IPS-15b (cell line): ENCODE results near the gene TNFAIP8L1.

Experiments
- H3K27me3 ChIP-seq: one replicate; pipeline ENCODE4 v1.6.1; 2013; ENCODE audit warnings: low read length; ENCODE audit not compliant: control insufficient read depth, insufficient read depth
- H3K36me3 ChIP-seq: one replicate; pipeline ENCODE4 v1.6.1; 2013; ENCODE audit warnings: low read length; ENCODE audit not compliant: control insufficient read depth, insufficient read depth
- H3K4me1 ChIP-seq: one replicate; pipeline ENCODE4 v1.6.1; 2013; ENCODE audit warnings: mild to moderate bottlenecking, low read length; ENCODE audit not compliant: control insufficient read depth, insufficient read depth
- H3K4me3 ChIP-seq: one replicate; pipeline ENCODE4 v1.5.1; 2013; ENCODE audit warnings: low read depth, low read length
- H3K9ac ChIP-seq: one replicate; pipeline ENCODE4 v1.6.1; 2013; ENCODE audit warnings: low read depth, mild to moderate bottlenecking, low read length
- H3K9me3 ChIP-seq: one replicate; pipeline ENCODE4 v1.6.1; 2013; ENCODE audit warnings: mild to moderate bottlenecking, low read length; ENCODE audit not compliant: control insufficient read depth, insufficient read depth

Gene TNFAIP8L1

DNA sequence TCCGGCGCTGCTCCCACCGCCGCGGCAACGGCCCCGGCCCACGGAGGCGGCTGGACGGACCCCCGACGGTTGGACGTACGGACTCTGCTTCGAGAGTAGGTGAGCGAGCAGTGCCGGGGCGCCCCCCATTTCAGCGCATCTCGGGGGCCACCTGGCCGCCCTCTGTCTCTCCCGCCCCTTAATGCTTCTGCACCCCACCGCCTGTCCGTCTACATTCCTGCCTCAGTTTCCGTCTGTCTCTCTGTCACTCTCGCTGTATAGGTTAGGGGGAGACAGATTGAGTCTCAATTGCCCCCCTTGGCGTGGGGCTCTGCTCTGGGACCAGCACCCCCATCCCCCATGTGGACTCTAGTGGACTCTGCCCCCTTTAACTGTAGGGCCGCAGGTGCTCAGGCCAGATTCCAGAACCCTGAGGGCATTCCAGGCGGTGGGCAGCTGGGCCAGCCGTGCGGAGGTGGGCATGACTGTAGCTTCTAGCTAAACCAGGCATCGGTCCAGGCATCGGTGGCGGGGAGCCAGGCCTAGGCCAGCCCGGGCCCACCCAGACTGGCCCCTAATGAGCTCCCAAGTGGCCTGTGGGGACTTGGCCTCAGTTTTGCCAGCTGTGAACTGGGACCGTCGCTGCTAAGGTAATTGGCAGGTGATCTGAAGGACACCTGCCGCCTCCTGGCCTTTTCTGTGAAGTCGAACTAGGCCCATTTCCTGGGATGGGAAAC lies 373 bp downstream of the TNFAIP8L1 start:
- peaks cover 4% of the 10 kb centered on the region for H3K4me1 ChIP-seq
- no peaks in the 10 kb centered on the region for H3K9me3 ChIP-seq
- peak overlapping the region; percentile 85 for H3K4me3 ChIP-seq
- no peak overlapping the region for H3K9ac ChIP-seq
- H3K36me3 ChIP-seq, result peaks cover 4% of the 10 kb centered on the region
- peaks cover 13% of the 10 kb centered on the region for H3K27me3 ChIP-seq

DNA sequence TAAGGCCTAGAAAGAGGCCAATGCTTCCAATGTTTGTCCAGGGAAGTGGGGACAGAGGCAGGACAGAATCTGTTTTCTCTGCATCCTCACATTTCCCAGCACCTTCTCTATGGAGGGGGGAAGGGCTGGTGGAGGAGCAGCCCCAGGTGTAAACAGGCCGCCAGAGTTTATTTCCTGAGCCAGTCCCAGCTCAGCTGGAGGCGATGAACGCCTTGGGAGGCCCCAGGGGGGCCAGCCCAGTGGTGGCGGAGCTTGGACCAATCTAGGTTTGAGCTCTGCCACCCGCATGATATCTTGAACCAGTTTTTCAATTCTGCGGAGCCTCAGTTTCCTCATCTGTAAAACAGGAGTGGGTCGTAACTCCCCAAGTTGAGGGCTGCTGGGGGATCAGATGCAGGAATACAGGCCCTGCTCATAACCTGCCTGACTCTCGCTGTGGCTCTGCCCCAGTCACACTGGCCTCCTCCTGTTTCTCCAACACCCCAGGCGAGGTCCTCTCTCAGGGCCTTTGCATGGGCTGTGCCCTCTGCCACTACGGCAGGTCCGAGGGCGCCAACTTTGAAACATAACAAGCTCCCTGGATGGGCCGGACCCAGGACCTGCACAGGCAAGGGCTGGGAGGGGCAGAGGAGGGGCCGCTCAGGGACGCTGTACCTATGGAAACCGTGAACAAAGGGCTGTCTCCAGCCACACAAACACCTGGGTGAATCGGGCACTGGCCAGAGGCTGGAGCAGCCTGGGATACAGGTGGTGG lies 1.1 kb downstream of the TNFAIP8L1 start:
- Histone ChIP-seq H3K36me3 (peaks cover 4% of the 10 kb centered on the region), H3K9ac (no peak overlapping the region), H3K27me3 (peaks cover 13% of the 10 kb centered on the region), H3K9me3 (no peaks in the 10 kb centered on the region), H3K4me1 (peaks cover 4% of the 10 kb centered on the region), H3K4me3 (peak overlapping the region; percentile 85)

DNA sequence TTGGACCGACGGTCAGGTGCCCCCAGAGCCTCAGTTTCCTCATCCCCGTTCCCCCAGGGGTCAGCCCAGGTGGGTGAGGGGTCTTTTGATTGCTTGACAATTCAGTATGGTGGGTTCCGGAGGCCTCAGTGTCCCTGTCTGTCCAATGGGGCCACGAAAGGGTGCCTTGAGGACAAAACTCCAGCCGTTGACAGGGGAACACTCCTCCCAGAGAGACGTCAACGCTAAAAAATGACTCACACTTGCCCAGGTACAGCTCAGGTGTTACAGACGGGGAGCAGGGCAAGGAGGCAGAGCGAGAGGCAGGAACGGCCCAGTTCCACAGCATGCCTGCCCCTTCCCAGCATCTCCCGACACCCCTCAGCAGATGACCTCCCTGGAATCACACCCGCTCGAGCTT lies 1.8 kb downstream of the TNFAIP8L1 start:
- Histone ChIP-seq H3K9me3 (no peaks in the 10 kb centered on the region), H3K4me1 (peaks cover 4% of the 10 kb centered on the region), H3K27me3 (peaks cover 13% of the 10 kb centered on the region), H3K9ac (no peak overlapping the region), H3K36me3 (peaks cover 4% of the 10 kb centered on the region), H3K4me3 (no peak overlapping the region)

GRCh38 chr19:4642625-4643024 lies 3.3 kb downstream of the TNFAIP8L1 start:
- H3K4me3 ChIP-seq, result no peak overlapping the region
- H3K9me3 ChIP-seq, result no peaks in the 10 kb centered on the region
- H3K36me3 ChIP-seq, result peaks cover 4% of the 10 kb centered on the region
- no peaks in the 10 kb centered on the region for H3K27me3 ChIP-seq
- H3K4me1 ChIP-seq, result no peaks in the 10 kb centered on the region
- H3K9ac ChIP-seq, result no peak overlapping the region

GRCh38 chr19:4645718-4646117 lies 6.4 kb downstream of the TNFAIP8L1 start:
- no peaks in the 10 kb centered on the region for H3K9me3 ChIP-seq
- no peaks in the 10 kb centered on the region for H3K27me3 ChIP-seq
- H3K4me3 ChIP-seq, result no peak overlapping the region
- peaks cover 6% of the 10 kb centered on the region for H3K36me3 ChIP-seq
- no peak overlapping the region for H3K9ac ChIP-seq
- H3K4me1 ChIP-seq, result no peaks in the 10 kb centered on the region

- H3K4me3 ChIP-seq, result no peak overlapping the region
- H3K9ac ChIP-seq, result no peak overlapping the region
Observed at GRCh38 chr19:4647676-4648644, 8.6 kb downstream of the TNFAIP8L1 start.

GRCh38 chr19:4649392-4650047 lies 10.2 kb downstream of the TNFAIP8L1 start:
- no peak overlapping the region for H3K4me3 ChIP-seq
- no peaks in the 10 kb centered on the region for H3K9me3 ChIP-seq
- H3K36me3 ChIP-seq, result peaks cover 4% of the 10 kb centered on the region
- no peaks in the 10 kb centered on the region for H3K27me3 ChIP-seq
- H3K4me1 ChIP-seq, result no peaks in the 10 kb centered on the region
- no peak overlapping the region for H3K9ac ChIP-seq

More at GRCh38 chr19:4647676-4648644, 8.6 kb downstream of the TNFAIP8L1 start:
- no peaks in the 10 kb centered on the region for H3K4me1 ChIP-seq
- H3K9me3 ChIP-seq, result no peaks in the 10 kb centered on the region
- peaks cover 4% of the 10 kb centered on the region for H3K36me3 ChIP-seq
- H3K27me3 ChIP-seq, result no peaks in the 10 kb centered on the region

DNA sequence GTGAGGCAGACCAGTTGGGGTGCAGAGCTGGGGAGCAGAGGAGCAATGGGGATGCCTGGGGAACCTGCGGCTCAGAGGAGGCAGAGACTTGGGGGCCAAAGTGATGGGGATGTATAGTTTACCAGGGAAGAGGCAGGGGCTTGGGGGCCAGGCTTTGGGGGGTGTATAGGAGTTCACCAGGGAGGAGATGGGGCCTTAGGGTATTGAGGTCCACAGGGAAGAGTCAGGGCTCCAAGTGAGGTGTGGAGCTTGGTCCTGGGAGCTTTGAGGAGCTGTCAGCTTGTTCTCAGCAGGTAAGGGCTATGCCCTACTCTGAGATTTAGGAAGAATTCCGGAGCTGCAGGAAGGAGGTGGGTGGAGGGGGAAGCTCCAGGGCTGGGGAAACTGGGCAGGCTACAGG lies 10.8 kb downstream of the TNFAIP8L1 start:
- Histone ChIP-seq H3K36me3 (peaks cover 9% of the 10 kb centered on the region), H3K4me1 (no peaks in the 10 kb centered on the region), H3K27me3 (no peaks in the 10 kb centered on the region), H3K9me3 (no peaks in the 10 kb centered on the region), H3K4me3 (no peak overlapping the region), H3K9ac (no peak overlapping the region)

- Histone ChIP-seq H3K4me3 (no peak overlapping the region), H3K36me3 (peaks cover 15% of the 10 kb centered on the region), H3K27me3 (no peaks in the 10 kb centered on the region), H3K9me3 (no peaks in the 10 kb centered on the region), H3K4me1 (no peaks in the 10 kb centered on the region), H3K9ac (no peak overlapping the region)
Observed at GRCh38 chr19:4652075-4652474, 12.8 kb downstream of the TNFAIP8L1 start.

DNA sequence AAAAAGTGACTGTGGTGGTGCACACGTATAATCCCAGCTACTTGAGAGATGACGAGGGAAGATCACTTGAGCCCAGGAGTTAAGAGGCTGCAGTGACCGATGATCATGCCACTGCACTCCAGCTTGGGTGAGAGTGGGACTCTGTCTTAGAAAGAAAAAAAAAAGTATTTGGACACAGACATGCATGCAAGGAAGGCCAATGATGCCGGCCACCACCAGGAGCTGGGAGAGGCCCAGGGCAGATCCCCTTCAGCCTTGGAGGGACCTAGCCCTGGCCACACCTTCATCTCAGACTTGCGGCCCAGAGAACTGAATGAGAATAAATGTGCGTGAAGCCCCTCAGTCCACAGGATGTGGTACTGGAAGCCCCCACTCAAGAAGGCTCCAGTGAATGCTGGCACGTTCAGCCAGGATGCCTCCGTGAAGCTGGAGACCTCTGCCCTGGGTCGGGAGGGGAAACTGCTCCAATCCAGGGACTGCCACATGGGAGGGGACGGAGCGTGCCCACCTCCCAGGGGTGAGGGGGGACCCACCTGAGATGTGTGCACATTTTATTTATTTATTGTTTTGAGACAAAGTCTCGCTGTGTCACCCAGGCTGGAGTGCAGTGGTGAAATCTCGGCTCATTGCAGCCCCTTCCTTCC lies 14.6 kb downstream of the TNFAIP8L1 start:
- Histone ChIP-seq H3K4me3 (no peak overlapping the region), H3K27me3 (no peaks in the 10 kb centered on the region), H3K9me3 (no peaks in the 10 kb centered on the region), H3K4me1 (no peaks in the 10 kb centered on the region), H3K36me3 (peaks cover 22% of the 10 kb centered on the region), H3K9ac (no peak overlapping the region)
